ENCODE data around the gene PRDM16. TPM values are rescaled to one million over a fixed set of nuclear protein-coding genes. Genes with fewer than 3 reads are reported as not detected.

The PRDM16 gene
- total RNA-seq, 1 donor from 2014 or later: 6.7 TPM

DNA sequence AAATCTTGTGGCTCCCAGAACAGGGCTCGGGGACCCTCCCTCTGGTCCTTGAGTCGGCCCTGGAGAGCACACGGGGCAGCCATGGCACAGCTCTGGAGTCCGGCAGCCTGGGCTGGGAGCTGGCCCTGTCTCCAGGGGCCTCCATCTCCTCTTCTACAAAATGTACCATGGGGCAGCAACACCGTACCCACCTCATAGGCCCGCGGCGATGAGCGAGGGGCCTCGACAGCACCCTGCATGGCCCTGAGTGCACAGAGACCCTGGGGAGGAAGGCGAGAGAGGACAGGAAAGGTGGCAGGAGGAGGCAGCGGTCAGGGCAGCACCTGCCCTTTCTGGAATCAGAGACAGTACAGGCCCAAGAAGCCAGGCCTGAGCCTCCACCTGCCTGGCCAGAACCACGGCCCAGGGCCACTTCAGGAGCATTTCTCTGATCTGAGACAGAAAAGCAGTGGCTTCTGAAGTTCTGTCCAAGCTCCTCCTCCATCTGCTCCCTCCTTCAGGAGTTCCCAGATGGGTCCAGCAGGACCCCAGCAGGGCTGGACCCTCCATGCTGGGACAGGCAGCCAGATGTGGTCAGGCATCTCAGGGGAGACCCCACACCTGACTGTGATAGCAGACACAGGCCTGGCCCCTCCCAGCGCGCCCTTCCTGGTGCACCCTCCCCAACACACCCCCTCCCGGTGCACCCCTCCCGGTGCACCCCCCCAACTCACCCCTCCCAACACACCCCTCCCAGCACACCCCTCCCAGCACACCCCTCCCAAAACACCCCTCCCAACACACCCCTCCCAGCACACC, 309.6 kb downstream of the PRDM16 start:
- DNase-seq: no peak

DNA sequence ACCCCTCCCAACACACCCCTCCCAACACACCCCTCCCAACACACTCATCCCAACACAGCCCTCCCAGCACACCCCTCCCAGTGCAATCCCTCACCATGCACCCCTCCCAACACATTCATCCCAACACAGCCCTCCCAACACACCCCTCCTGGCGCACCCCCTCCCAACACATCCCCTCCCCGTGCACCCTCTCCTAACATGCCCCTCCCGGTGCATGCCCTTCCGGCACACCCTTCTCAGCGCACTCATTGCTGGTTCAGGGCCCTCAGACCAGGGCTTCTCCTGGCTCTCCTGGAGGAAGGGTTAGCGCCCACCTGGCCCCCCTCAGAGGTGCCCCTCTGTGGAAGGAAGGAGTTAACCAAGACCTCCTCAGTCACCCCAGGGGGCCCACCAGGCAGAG, 310.9 kb downstream of the PRDM16 start:
- no peak for DNase-seq

DNA sequence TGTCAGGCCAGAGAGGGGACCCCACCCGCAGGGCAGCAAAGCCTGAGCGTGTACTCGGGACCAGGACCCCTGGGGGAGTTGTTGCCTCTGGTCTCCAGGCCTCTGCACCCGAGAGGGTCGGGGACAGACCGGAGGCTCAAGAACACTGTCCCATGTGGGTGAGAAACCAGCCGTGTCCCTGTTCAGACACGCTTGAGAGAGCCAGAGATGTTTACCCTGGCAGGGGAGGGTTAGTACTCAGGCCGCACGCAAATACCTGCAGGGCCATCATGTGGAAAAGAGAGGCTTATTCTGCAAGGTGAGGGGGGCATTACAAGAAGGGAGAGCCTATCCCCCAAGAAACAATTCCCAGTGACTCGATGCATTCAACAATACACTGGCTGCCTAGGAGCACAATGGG, 311.5 kb downstream of the PRDM16 start:
- DNase-seq: no peak

DNA sequence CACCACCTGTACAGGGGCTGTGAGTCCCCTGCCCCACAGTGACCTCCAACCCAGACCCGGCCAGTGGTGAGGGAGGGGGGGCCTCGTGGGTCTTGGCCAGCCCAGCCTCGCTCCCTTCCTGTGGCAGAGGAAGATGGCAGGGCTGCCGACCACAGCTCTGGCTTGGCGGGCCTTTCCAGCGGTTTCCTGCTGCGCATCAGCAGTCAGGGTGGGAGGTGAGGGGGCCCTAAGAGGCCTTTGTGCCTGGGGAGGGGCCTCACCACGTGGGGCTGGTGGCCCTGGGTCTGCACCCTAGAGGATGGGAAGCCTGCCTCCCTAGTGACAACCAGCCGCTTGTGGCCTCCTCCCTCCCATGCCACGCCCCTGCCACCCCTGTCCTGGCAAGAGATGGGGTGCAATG, 312.9 kb downstream of the PRDM16 start:
- DNase-seq: no peak

DNA sequence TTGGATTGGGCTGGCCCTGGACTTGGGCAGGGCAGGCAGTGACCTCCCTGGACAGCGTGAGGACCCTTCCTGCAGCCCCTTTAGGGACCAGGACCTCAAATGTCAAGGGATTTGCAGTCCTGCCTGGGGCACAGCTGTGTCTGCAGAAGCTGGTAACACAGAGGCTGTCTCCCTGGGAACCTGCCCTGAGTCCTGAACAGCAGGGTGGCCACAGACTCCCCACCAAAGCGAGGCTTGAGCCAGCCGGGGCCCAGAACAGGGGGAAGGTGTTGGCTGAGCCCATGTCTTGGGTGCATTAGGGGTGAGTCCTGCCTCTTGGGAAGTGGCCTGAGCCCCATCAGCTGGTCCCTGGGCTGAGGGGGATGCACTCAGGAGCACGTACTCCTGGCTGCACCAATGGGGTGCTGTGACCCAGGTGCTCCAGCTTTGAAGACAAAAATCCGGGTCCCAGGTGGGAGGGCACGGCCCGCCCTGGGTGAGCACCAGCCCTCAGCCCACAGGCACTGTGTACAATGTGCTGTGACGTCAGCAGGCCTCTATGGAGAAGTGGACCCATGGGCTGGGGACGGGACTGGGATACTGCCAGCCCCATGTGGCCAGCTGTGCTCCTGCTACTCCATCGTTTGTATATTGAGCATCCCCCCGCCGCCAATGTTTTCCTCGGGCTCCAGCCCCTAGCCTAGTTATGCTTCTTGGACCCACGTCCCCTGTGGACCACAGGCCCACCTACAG, 313.5 kb downstream of the PRDM16 start:
- DNase-seq: no peak

DNA sequence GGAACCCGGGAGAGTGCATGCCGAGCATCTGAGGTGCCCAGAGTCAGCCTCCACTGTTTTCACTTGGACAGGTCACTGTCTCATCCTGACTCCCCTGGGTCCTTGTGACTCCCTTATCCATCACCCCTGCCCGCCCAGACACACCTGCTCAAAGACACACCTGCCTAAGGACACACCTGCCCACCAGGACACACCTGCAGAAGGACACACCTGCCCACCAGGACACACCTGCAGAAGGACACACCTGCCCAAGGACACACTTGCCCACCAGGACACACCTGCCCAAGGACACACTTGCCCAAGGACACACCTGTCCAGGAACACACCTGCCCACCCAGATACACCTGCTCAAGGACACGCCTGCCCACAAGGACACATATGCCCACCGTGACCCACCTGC, 314.7 kb downstream of the PRDM16 start:
- no peak for DNase-seq

DNA sequence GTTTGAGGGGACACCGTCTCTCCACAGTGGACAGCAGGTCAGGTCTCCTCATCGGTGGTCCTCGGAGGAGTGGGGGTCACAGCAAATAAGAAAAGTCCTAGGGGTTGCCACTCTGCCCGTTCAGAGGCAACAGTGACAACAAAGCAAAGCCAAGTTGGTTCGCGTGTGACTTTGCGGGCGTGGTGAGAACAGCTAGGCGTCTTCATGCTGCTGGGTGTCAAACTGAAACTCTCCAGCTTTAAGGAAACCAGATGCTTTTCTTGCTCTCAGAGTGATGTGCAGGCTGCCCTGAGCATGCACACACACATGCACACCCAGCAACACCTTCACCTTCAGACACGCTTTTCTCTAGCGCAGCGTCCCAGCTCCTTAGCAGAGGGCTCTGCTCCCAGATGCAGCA, 315.4 kb downstream of the PRDM16 start:
- DNase-seq: no peak

DNA sequence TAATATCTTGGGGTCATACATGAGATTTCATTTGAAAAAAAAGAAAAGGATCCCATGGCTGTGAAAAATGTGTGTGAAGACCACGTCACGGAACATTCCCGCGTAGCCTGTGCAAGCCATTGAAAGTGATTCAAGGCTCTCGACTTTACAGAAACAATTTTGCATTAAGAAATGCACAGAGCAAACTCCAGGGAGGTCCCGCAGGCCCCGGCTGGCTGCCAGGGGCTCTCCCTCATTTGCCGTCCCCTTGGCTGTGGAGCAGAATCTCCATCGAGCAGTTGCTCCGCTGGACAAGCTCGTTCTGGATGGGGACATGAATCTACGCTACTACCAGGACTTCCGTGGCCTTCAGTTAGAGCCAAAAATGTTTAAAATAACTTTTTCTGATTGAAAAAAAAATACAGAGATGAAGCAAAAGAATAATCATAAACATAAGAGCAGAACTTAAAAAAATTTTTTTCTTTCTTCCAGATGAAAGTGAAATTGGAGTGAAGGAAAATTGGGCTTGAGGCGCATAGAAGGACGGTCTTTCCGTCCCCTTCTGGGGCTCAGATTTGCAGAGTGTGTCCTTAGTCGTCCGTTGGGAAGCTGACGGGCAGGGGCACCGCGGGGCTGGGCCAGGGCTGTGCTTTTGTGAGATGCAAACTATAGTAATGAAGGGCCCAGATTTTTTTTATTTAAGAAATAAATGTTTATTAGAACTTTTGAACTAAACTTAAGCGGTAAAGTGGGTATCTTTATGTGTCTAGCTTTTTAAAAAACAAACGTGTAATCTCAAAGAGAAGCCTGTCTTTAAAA, 317.4 kb downstream of the PRDM16 start:
- DNase-seq: no peak

DNA sequence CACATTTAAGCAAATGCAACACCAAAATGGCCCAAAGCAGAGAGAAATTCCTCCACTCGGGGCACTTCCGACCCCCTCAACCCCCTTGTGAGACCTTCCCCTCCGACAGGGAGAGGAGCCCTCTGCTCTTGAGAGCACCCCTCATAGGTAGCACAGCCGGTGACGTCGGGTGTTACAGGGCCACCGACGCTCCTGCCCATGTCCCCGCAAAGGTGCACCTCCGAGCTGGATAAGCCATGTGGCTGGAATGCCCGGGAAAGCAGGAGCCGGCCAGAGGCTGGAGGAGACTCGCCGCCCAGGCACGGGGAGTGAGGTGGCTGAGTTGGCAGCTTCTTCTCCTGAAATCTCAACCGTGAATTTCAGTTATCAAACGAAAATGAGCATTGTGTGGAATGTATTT, 318.4 kb downstream of the PRDM16 start:
- DNase-seq: no peak

DNA sequence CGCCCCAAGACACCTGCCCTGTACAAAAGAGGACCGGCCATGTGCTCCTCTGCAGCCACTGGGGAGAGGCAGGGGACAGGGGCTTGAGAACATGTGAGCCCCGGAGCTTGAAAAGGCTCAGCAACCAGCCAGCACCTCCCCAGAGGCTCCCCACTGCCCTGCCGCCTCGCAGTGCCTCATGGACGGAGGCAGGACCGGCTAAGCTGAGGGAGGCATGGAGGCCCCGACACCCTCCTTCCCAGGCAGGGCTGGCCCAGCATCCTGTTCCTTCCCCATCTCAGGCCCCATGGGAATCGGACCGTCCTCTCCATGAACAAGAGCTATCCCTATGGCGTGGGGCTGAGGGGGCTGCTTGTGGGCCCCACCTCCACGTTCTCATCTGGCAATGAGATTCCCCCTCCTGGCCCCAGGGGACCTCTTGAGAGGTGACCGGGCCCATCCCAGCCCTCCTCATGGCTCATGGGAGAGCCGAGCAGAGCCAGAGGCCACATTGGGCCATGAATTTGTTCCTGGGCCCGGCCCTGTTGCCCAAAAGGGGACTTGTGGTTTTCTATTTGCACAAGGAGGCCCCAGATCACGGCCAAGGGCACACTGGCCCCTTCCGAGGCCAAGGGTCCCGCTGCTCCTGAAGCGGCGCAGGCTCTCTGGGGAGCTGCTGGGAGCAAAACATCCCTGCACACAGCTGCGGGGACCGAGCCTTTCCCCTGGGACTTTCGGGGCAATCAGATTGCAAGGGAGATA, 320.3 kb downstream of the PRDM16 start:
- no peak for DNase-seq

DNA sequence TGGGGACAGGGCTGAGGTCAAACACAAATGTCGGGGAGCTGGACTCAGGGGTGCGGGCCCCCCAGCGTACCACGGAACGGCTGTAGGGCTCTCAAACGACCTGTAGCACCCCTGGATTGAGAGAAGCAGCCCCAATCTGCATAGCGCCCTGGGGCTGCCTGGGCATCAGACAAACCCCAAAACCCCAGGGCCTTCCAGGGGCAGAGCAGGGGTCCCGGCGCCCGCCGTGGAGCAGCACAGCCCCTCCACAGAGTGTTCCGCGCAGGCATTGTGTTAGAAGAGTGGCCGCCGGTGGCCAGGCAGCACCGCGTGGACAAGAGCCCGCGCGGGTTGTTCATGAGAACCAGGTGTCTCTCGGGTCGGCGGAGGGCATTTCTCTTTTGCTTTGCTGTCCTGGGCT, 321.3 kb downstream of the PRDM16 start:
- no peak for DNase-seq

DNA sequence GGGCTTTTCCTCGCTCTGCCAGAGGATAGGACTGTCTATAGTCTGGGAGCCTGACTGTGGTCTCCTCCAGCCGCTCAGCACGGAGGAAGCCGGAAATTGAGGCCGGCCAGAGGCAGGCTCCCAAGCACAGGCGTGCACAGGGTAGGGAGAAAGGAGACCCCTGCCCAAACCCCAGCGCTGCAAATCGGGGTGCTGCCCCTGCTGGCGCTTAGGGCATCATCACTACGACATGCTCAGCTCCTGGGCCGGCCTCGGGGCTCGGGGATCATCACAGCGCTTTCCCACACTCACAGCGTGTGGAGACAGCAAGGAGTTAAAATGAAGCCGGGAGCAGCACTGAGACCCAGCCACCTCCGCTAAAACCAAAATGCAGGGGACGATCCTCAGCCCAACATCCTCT, 322.7 kb downstream of the PRDM16 start:
- no peak for DNase-seq

DNA sequence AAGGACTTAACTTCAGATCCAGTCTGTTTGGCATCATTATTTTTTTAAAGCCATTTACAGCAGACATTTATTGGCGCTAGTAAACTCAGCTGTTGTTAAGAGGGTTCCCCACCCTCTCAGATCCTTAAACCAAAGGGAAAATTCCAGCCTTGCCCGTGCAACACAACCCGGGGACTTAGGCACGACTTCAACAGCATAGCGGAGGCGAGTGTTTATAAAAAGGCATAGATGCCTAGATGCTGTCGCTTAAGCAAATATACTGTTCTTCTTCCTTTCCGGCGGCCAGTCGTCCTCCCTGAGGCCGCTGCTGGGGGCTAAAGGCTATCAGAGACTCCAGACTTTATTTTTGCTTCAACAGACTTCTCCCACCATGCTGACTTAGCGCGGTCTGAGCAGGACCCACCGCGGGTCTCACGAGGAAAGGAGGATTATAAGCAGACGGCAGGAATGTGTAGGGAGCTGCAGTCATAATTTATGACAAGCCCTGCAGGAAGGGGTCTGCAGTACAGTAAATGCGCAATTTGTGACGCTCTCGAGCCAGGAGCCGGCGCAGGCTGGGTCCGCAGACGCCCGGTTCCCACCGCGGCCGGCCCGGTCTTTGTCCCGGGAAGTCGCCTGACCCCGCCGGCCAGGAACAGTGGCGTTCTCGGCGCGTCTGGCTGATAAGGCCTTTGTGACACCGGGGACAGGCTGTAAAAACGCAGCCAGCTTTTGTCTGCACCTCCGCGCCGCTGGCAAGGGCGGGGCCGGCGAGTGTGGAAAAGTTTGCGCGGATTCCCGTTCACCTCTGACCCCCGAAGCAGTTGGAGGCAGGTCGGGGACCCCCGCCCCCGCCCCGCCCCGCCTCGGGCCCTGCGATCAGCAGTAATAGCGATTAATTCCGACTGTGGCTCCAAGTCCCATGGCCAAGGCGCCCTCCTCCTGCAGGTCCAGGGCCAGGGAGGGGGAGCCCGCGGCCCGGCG, 324.3 kb downstream of the PRDM16 start:
- no peak for DNase-seq

DNA sequence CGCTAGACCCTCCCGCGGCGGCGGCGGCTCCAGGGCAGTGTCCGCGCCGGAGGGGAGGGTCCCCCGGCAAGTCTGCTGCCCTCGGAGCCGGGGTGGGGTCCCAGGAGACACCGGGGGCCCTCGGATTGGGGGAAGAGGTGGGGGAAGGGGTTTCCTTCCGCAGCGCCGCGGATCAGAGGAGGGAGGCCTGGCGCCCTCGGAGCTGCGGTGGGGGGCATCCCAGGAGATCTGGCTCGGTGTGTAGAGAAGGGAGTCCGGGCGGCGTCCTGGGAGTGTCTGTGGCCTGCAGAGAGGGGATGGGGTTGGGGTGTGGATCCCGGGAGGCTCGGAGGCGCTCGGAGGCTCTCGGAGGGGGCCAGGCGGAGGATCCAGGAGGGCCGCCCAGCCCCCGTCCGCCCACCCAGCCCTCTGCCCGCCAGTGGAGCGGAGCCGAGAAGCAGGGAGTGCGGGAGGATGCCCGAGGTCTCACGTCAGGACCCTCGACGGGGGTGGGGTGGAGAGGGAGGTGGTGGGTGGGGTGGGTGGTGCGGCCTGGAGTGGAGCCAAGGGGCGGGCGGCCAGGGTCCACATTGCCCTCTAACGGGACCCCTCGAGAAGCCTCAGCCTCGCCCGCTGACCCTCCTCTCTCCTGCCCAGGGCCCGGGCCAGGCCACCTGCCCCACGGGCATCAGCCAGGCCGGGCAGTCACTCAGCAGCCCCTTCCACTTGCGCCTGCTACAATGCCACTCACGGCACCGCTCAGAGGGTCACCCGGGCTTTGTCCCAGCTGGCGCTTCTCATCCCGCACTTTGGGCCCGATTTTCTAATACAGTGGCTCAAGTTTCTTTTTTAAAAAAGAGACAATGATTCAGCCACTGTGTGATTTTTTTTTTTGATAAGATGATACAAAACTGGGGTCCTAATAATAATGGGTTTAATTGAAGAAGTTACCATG, 325.3 kb downstream of the PRDM16 start:
- DNase-seq: no peak

DNA sequence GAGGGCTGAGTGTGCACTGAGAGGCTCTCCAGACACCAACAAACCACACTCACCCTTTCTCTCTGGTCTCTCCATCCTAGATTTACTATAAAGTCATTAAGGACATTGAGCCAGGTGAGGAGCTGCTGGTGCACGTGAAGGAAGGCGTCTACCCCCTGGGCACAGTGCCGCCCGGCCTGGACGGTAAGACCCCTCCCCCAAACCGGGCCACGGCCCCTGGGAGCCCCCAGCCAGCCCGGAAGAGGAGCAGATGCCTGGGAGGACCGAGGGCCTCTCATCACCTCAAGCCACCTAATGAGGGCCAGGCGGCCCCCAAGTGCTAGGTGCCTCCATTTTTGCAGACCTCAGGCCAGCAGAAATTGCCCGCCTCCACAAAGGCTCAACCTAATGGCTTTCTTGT, 327.4 kb downstream of the PRDM16 start:
- no peak for DNase-seq

DNA sequence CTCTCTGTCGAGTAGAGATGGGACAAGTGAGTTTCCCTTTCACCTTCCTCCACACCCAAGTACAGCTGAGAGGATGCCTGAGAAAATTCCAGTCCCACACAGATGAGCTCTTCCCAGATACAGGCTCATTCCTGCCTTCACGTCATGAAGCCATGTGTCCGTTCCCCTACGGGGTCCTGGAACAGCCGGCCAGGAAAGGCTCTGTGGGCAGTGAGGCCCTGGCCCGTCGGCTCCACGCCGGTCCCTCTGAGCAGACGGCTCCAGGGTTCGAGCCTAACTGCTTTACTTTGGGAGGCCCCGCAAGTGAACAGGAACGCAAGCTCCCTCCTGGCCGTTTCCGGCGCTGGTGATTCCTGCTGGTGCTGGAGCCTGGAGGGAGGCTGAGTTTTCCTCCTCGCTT, 328.3 kb downstream of the PRDM16 start:
- no peak for DNase-seq

DNA sequence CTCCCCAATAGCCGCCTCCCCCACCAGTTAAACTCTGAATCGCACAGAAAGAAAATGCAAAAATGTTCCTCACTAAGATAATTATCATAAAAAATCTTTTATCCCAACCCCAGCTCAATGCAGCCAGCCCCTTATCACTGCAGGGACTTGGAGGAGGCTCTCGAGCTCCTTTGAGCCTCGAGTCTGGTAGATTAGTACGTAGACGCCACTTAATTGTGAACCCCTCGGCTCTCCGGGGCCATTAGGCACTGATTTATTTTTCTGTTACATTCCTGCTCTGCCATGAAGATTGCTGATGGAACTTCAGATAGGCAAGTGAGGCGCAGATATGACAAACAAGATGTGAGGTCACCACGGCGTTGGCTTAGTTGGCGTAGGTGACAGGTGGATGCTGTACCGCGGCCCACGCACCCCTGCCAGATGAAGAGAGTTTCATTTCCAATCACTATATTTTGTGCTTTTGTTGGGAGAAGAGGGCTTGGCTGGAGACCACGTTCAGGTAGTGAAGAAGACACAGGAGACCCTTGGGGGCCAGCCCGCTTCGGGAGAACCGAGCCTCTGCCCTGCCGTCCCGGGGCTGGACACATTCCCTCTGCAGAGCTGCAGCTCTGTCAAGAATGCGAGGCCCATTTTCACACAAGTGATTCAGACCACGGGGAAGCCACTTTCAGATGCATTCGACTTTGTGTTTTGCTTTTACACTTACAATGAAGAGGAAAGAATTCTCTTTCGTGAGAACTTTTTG, 329.6 kb downstream of the PRDM16 start:
- DNase-seq: no peak

DNA sequence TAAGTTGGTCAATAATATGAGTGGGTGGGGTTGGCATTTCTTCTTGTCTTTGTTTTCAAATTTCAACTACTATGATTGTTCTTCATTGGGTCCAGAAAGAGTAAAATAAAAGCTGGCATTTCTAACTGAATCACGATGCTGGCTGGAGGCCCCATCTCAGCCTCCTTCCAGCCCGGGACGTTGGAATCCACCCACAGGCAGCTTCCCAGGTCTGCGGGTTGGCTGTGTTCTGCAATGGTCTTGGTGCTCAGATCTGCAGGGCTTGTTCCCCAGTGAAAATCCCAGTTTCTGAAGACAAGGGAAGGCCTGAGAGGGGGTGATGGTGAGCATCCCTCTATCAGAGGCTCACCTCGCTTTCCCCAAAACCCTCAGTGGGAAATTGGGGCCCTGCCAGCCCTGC, 330.7 kb downstream of the PRDM16 start:
- no peak for DNase-seq

DNA sequence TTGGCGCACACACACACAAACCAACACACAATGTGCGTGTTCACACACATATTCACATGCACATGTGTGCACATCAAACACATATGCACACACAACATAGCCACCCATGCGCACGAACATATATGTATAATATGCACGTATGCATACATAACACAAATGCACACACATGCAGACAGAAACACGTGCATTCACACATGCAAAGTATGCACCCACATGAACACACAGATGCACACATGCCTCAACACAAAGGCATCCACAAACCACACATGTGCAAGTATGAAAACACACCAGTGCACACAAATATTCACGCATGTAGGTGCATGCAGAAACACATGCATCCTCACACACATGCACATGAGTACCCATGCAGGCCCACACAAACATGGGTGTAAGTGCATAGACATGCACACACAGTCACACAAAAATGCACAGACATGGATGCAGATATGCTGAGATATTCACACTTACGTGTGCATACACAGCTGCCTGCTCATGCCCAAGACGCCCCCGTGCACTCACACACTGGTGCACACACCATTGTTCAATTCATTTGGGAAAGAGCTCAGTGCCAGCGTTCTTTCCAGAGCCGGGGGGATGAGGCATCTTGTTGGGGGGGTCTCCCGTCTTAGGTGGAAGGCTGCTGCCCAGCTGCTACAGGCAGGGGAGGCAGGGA, 332.7 kb downstream of the PRDM16 start:
- DNase-seq: no peak

Measured in occipital lobe (tissue), 2 donors.